HepG2 (cell line): Measurements from ENCODE around the gene CALR. TPM values are rescaled to one million over a fixed set of nuclear protein-coding genes. Genes with fewer than 3 reads are reported as not detected.
A peak's percentile ranks its signal among the peaks of the same experiment; 100 is the strongest.

Source experiments
- FIP1L1 ChIP-seq: fragments of 200-400 bp; formaldehyde crosslinking; IDR thresholded peaks from 2 replicates; pipeline ENCODE4 v1.6.1; 2018; ENCODE audit warnings: low read depth, mild to moderate bottlenecking, low read length, moderate library complexity, borderline replicate concordance; ENCODE audit not compliant: insufficient read depth
- GATAD1 ChIP-seq: IDR thresholded peaks from 2 replicates; pipeline ENCODE4 v1.6.1; 2016; ENCODE audit warnings: missing genetic modification reagents, missing compliant biosample characterization
- HNF4G ChIP-seq, 2 experiments: sonication (generic) in 1 of 2; formaldehyde crosslinking in 1 of 2; IDR thresholded peaks; 2 replicates each; pipeline versions ENCODE4 v1.4.0 to v1.6.1; 2011 to 2020; ENCODE audit warnings: borderline replicate concordance in 2 of 2, low read depth in 2 of 2, mild to moderate bottlenecking in 2 of 2, low read length in 1 of 2, missing genetic modification reagents in 1 of 2, moderate library complexity in 1 of 2
- MYNN ChIP-seq: sonication (generic); formaldehyde crosslinking; IDR thresholded peaks from 2 replicates; pipeline ENCODE4 v1.4.0; 2020; ENCODE audit warnings: mild to moderate bottlenecking, low read depth, missing genetic modification reagents
- SALL2 ChIP-seq: sonication (generic); formaldehyde crosslinking; IDR thresholded peaks from 2 replicates; pipeline ENCODE4 v1.8.1; 2023; ENCODE audit warnings: mild to moderate bottlenecking, missing genetic modification reagents, inconsistent platforms
- ZNF124 ChIP-seq: sonication (generic); formaldehyde crosslinking; IDR thresholded peaks from 2 replicates; pipeline ENCODE4 v1.4.0; 2020; ENCODE audit warnings: missing genetic modification reagents
- ZNF350 ChIP-seq: sonication (generic); formaldehyde crosslinking; IDR thresholded peaks from 2 replicates; pipeline ENCODE4 v1.4.0; 2020; ENCODE audit warnings: mild to moderate bottlenecking, low read depth, missing genetic modification reagents, borderline replicate concordance
- ZNF605 ChIP-seq: sonication (generic); formaldehyde crosslinking; IDR thresholded peaks from 2 replicates; pipeline ENCODE4 v1.8.0; 2022; ENCODE audit warnings: mild to moderate bottlenecking, missing genetic modification reagents
- ZNF768 ChIP-seq: sonication (generic); formaldehyde crosslinking; IDR thresholded peaks from 2 replicates; pipeline ENCODE4 v1.4.0; 2020; ENCODE audit warnings: missing genetic modification reagents
- polyA plus RNA-seq, 8 experiments: library from polyadenylated mRNA; depleted of rRNA in 3 of 8; stranded (reverse) in 7 of 8; unstranded in 1 of 8; fragments of >200 nt; fragmentation: Illumina TruSeq in 4 of 8; extraction: Trizol in 4 of 8; gene quantifications; 2 replicates each; pipeline versions ENCODE4 v1.2.1 to v1.2.3, GENCODE V29; 2011 to 2016; ENCODE audit warnings: low read depth in 4 of 8, missing spikeins in 1 of 8, mixed read lengths in 1 of 8; ENCODE audit not compliant: insufficient read depth in 1 of 8
- total RNA-seq, 5 experiments: library from RNA; depleted of rRNA; stranded (reverse); fragments of >200 nt; fragmentation: Illumina TruSeq; extraction: Trizol; gene quantifications; 2 replicates each; pipeline ENCODE4 v1.2.3, GENCODE V29; 2016; ENCODE audit warnings: low read depth in 1 of 5
- TF ChIP-seq, protein P1 (sequence below): IDR thresholded peaks from 2 replicates; pipeline ENCODE4 v1.6.1; 2016; ENCODE audit warnings: missing compliant biosample characterization, missing genetic modification reagents, borderline replicate concordance
- TF ChIP-seq, protein P2 (sequence below): IDR thresholded peaks from 2 replicates; pipeline ENCODE4 v1.4.0; 2020; ENCODE audit warnings: mild to moderate bottlenecking, missing genetic modification reagents
- TF ChIP-seq, protein P3 (sequence below): IDR thresholded peaks from 2 replicates; pipeline ENCODE4 v1.6.1; 2016; ENCODE audit warnings: mild to moderate bottlenecking, missing biosample characterization, missing genetic modification reagents
- TF ChIP-seq, protein P4 (sequence below): IDR thresholded peaks from 2 replicates; pipeline ENCODE4 v1.6.1; 2016; ENCODE audit warnings: low read depth, borderline replicate concordance
- TF ChIP-seq, protein P5 (sequence below): sonication (generic); formaldehyde crosslinking; IDR thresholded peaks from 2 replicates; pipeline ENCODE4 v1.4.0; 2020; ENCODE audit warnings: missing genetic modification reagents
- TF ChIP-seq, protein P6 (sequence below): sonication (generic); formaldehyde crosslinking; IDR thresholded peaks from 2 replicates; pipeline ENCODE4 v1.4.0; 2020; ENCODE audit warnings: mild to moderate bottlenecking, missing genetic modification reagents

The CALR gene
- total and polyA plus RNA-seq, 2 of the 13 experiments (the other 11 are each of a cell fraction or from before 2014, with no cell fraction given) = 898 to 934 TPM

DNA sequence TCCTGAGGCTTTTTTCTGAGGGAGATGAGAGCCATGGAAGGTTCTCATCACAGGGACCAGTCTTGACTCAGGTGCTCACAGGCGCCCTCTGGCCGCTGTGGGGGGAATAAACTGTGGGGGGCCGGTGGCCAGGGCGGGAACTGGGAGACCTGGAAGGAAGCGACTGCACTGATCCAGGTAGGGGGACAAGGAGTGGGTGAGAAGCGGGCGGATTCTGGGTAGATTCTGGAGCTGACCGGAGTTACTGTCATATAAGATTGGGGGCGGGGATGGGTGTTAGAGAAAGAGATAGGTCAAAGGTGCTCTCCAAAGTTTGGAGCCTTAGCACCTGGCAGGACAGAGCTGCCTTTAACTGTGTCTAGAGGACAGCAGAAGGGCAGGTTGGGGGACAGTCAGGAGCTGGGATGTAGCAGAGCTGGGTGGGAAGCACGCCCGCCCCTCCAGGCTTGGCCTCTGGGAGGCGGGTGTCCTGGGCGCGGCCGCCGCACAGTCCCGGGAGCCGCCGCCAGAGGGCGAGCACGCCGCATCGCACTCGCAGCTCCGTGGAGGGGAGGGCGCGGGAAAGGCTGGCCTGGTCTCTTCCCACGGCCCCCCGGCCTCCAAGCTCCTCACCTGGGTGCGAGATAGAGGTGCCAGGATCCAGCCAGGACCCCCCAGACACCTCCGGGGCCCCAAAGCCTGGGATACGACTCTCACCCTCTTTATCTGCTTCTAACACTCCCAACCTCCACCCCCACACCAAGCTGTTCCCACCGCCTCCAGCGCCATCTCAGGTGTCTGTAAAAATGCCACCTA lies 26.8 kb downstream of the CALR start (continued):
- TF ChIP-seq, protein P1, sequence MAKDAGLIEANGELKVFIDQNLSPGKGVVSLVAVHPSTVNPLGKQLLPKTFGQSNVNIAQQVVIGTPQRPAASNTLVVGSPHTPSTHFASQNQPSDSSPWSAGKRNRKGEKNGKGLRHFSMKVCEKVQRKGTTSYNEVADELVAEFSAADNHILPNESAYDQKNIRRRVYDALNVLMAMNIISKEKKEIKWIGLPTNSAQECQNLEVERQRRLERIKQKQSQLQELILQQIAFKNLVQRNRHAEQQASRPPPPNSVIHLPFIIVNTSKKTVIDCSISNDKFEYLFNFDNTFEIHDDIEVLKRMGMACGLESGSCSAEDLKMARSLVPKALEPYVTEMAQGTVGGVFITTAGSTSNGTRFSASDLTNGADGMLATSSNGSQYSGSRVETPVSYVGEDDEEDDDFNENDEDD (CRISPR knock-in tag) = peak; percentile 71; the same call in 1 of the 2 replicates
- TF ChIP-seq ZNF350 (CRISPR knock-in tag) (peak; percentile 34; the same call in 1 of the 2 replicates), MYNN (CRISPR knock-in tag) (no peak), FIP1L1 (no peak), HNF4G (IDR thresholded peaks at IDR 0.05; ENCODE audit: borderline replicate concordance, low read depth, low read length) (no peak), HNF4G (CRISPR knock-in tag; IDR thresholded peaks at IDR 0.05; ENCODE audit: borderline replicate concordance, low read depth) (peak; percentile 18; the same call in 1 of the 2 replicates), SALL2 (CRISPR knock-in tag) (peak; percentile 75; the same call in 1 of the 2 replicates), ZNF124 (CRISPR knock-in tag) (0 out of 2 replicates have a peak, but pooled peaks have one; percentile 49), GATAD1 (CRISPR knock-in tag) (peak; percentile 55; the same call in 1 of the 2 replicates), ZNF605 (CRISPR knock-in tag) (peak; percentile 92; the same call in 1 of the 2 replicates), ZNF768 (CRISPR knock-in tag) (peak; percentile 82; the same call in 1 of the 2 replicates)
- TF ChIP-seq, protein P2, sequence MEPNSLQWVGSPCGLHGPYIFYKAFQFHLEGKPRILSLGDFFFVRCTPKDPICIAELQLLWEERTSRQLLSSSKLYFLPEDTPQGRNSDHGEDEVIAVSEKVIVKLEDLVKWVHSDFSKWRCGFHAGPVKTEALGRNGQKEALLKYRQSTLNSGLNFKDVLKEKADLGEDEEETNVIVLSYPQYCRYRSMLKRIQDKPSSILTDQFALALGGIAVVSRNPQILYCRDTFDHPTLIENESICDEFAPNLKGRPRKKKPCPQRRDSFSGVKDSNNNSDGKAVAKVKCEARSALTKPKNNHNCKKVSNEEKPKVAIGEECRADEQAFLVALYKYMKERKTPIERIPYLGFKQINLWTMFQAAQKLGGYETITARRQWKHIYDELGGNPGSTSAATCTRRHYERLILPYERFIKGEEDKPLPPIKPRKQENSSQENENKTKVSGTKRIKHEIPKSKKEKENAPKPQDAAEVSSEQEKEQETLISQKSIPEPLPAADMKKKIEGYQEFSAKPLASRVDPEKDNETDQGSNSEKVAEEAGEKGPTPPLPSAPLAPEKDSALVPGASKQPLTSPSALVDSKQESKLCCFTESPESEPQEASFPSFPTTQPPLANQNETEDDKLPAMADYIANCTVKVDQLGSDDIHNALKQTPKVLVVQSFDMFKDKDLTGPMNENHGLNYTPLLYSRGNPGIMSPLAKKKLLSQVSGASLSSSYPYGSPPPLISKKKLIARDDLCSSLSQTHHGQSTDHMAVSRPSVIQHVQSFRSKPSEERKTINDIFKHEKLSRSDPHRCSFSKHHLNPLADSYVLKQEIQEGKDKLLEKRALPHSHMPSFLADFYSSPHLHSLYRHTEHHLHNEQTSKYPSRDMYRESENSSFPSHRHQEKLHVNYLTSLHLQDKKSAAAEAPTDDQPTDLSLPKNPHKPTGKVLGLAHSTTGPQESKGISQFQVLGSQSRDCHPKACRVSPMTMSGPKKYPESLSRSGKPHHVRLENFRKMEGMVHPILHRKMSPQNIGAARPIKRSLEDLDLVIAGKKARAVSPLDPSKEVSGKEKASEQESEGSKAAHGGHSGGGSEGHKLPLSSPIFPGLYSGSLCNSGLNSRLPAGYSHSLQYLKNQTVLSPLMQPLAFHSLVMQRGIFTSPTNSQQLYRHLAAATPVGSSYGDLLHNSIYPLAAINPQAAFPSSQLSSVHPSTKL (CRISPR knock-in tag) = peak; percentile 32; the same call in 1 of the 2 replicates
- TF ChIP-seq, protein P3, sequence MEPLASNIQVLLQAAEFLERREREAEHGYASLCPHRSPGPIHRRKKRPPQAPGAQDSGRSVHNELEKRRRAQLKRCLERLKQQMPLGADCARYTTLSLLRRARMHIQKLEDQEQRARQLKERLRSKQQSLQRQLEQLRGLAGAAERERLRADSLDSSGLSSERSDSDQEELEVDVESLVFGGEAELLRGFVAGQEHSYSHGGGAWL (CRISPR knock-in tag) = 0 out of 2 replicates have a peak, but pooled peaks have one; percentile 23
- TF ChIP-seq, protein P4, sequence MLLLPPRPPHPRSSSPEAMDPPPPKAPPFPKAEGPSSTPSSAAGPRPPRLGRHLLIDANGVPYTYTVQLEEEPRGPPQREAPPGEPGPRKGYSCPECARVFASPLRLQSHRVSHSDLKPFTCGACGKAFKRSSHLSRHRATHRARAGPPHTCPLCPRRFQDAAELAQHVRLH (CRISPR knock-in tag) = peak; percentile 49; the same call in 1 of the 2 replicates
- TF ChIP-seq, protein P5, sequence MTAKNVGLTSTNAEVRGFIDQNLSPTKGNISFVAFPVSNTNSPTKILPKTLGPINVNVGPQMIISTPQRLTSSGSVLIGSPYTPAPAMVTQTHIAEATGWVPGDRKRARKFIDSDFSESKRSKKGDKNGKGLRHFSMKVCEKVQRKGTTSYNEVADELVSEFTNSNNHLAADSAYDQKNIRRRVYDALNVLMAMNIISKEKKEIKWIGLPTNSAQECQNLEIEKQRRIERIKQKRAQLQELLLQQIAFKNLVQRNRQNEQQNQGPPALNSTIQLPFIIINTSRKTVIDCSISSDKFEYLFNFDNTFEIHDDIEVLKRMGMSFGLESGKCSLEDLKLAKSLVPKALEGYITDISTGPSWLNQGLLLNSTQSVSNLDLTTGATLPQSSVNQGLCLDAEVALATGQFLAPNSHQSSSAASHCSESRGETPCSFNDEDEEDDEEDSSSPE (CRISPR knock-in tag) = peak; percentile 80
- TF ChIP-seq, protein P6, sequence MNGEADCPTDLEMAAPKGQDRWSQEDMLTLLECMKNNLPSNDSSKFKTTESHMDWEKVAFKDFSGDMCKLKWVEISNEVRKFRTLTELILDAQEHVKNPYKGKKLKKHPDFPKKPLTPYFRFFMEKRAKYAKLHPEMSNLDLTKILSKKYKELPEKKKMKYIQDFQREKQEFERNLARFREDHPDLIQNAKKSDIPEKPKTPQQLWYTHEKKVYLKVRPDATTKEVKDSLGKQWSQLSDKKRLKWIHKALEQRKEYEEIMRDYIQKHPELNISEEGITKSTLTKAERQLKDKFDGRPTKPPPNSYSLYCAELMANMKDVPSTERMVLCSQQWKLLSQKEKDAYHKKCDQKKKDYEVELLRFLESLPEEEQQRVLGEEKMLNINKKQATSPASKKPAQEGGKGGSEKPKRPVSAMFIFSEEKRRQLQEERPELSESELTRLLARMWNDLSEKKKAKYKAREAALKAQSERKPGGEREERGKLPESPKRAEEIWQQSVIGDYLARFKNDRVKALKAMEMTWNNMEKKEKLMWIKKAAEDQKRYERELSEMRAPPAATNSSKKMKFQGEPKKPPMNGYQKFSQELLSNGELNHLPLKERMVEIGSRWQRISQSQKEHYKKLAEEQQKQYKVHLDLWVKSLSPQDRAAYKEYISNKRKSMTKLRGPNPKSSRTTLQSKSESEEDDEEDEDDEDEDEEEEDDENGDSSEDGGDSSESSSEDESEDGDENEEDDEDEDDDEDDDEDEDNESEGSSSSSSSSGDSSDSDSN = peak; percentile 60
